8988T (cell line): ENCODE data around the gene TBCE.

ENCODE experiments used
- DNase-seq: peaks from one replicate; pipeline ENCODE4 v3.0.0; 2011

TBCE gene, protein sequence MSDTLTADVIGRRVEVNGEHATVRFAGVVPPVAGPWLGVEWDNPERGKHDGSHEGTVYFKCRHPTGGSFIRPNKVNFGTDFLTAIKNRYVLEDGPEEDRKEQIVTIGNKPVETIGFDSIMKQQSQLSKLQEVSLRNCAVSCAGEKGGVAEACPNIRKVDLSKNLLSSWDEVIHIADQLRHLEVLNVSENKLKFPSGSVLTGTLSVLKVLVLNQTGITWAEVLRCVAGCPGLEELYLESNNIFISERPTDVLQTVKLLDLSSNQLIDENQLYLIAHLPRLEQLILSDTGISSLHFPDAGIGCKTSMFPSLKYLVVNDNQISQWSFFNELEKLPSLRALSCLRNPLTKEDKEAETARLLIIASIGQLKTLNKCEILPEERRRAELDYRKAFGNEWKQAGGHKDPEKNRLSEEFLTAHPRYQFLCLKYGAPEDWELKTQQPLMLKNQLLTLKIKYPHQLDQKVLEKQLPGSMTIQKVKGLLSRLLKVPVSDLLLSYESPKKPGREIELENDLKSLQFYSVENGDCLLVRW

GRCh38 chr1:235367000-235367908, at the start of gene TBCE:
TBCE (plus strand) TSS chr1:235367427; CDS start chr1:235380050, 12,623 bp downstream.
- peak; percentile 71 for DNase-seq

- DNase-seq: no peak
Measured at GRCh38 chr1:235319255-235319654, 48.0 kb upstream of the TBCE start.

DNA sequence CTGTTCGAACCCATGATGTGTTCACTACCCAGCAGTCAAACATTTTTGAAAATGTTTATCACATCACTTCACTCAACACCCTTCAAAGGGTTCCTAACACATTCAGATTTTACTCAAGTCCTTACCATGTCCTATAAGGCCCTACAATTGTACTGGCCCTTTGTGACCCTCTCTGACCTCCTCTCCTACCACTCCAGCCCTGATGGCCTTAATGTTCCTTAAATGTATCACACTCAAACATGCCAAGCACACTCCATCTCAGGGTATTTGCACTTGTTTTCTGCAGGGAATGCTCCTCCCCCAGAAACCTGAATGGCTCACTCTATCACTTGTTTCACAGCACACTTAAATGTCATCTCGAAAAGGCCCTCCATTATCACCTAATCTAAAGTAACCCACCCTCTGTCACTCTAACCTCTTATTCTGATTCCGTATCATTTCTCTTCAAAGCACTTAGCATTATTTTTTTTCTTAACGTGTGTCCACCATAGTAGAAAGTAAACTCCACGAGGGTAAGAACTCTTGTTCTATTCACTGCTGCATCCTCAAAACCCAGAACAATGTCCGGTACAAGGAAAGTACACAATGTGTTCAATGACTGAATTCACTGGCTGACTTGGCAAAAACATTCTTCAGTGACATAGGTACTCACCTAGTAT, 46.6 kb upstream of the TBCE start:
- no peak for DNase-seq

DNA sequence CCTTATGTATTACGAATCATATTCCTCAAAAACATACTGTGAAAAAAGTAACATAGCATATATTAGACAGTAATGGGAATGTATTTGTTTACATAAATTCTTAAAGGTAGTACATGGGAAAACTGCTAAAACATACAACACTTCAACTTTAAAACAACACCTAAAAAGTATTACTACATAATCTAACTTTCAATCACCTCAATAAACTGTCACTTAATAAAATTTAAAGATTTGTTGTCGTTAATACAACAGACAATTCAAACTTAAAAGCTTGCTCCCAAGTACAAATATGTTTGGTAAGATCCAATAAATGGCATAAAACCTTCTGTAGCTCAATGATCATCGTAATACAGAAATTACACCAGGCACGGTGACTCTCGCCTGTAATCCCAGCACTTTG, 42.9 kb upstream of the TBCE start:
- DNase-seq: no peak

DNA sequence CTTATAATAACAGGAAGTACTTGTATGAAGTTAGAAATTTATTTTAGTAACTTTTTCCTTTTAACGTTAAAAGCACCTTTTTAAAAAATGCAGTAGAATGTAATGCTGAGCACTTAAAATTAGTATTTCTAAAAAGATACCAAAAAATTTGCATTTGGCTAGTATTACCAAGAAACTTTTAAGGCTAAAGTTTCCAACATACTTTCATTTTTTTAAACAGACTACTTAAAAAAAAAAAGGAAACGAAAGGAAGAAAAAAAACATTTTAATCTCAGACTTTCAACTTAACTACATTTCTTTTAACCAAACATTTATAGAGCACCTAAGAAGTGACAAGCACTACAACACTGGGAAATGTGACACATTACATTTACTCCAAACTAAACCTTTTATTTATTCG, 42.1 kb upstream of the TBCE start:
- no peak for DNase-seq

GRCh38 chr1:235325854-235326253, 41.4 kb upstream of the TBCE start:
- no peak for DNase-seq

DNA sequence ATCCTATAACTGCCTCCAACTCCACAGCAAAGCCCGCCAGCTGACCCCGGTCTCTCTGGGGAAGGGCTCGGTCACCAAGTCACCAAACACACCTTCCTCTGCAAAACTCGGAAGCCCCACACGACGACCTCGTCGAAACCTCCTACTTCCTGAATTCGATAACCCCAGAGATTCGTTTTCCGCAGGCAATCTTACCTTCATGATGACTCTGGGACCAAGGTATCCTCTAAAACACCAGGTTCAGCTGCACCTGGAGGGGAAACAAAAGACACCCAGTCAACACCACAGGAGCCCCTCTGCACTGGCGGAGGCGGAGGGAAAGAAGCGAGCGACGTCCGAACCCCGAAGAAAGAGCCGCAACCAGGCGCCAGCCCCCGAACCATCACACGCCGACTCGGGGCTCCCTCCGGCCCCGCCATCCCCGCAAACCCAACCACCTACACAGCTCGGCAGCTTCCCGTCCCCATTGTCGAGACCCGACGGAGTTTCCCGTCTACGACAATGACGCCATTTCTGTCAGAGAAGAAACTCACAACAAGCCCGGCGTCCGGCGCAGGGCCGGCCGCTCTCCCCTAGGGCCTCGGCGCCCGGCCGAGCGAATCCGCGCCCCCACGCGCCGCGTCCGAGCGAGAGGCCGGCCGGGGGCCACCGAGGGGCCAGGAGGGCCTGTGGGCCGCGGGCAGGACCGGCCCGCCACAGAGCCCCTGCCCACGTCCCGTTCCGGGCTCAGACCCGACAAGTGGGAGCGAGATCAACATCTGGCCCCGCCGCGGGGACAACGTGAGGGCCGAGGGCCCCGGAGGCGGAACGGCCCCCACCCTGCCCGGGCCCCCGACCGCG, 40.3 kb upstream of the TBCE start:
- no peak for DNase-seq

DNA sequence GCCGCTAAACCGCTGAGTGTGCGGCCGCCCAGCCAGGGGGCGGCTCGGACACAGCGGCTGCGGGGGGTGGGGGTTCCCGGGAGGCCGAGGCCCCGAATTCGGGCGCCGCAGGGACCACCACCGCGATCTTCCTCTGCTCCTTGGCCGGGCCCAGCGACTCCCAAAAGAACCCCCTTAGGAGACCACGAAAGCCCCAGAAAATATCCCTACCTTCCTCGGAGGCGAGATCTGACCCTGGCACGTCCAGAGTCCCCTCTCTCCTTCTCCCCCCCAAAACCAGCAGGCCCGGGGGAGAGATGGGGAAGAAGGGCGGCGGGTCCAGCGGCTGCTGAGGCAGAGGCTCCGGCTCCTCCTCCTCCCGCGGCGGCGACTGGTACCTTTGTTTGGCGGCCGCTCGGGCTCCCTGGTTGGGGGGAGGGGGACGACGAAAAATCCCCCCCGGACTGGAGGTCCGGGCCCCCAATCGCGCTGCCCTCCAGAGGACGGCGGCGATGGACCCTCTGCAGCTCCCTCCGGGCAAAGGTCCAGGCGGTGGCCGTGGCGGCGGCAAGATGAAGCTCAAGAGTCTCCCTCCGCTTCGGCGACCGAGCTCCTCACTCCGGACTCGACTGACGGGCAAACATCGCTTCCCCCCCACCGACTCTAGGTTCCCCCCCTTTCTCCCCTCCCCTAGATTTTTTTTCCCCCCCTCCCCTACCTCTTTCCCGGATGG, 39.5 kb upstream of the TBCE start, which contains the start of gene ARID4B:
TSS of gene ARID4B (minus strand) at position 621 of the 712 bp plus-strand sequence. CDS start 1,260 bp downstream, outside the sequence.
- DNase-seq: peak; percentile 80

GRCh38 chr1:235328271-235329138, 38.7 kb upstream of the TBCE start, which contains the start of gene GGPS1:
GGPS1 (plus strand) TSS chr1:235328570; CDS start chr1:235335265, 6,695 bp downstream.
- DNase-seq: peak; percentile 60

DNA sequence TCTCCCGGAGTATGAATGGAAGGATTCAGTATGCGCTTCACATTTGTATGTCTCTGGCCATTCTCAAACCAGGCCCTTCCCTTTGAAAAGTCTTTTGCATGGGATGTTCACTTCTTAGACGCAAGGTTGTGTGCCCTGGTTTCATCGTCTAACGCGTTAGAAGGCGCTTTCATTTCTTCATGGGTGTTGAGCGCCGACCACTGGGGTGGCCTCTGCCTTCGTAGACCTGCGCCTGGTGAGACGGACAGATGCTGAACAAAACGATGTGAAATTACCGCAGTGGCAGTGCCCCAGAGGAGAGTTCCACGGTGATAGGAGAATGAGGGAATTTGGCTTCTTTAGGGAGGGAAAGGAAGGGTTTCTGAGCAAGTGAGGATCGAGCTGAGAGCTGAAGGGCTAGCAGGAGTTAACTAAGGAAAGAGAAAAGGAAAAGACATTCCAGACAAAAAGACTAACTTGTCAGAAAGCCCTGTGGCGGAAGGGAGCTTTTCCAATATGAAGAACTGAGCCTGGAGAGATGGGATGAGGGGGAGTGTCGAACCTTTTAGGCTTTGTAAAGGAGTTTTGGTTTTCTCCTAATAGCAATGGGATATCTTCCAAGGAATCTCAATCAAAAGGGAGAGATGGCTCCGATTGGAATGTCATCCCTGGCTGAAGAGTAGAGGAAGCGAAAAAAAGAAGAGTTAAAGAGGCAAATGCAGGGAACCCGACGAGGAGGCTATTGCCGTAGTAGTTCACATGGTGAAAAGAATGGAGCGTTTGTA, 37.9 kb upstream of the TBCE start:
- DNase-seq: no peak

- no peak for DNase-seq
Measured at GRCh38 chr1:235330918-235331285, 36.3 kb upstream of the TBCE start.

GRCh38 chr1:235331401-235331800, 35.8 kb upstream of the TBCE start:
- DNase-seq: no peak

DNA sequence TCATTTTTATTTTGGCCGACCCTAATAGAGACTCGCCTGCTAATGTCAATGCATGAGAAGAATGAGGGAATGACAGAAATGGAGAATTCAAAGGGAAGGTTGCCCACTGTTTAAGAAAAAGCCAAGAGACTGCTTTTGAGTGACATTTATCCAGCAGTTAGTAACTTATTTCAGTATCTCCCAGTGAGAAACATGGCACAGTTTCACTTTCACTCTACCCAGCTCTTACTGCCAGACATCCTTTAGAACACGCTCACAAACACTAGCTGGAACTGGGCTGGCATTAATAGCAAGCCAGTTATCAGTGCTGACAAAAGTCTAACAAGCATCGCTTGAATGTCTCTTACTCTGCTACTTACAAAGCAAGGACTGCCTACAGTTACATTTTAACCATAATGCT, 30.3 kb upstream of the TBCE start:
- no peak for DNase-seq

DNA sequence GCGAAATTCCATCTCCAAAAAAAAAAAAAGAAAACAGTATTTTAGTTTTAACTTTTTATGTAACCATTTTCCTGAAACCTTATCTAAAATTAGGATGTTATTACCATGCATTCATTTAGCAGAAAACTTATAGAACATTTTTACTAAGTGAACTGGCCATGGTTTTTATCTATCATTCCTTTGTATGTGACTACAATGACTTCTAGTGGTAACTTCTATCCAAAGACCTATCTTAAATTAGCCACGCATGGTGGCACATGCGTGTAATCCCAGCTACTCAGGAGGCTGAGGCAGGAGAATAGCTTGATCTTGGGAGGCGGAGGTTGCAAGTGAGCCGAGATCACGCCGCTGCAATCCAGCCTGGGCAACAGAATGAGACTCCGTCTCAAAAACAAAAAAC, 27.5 kb upstream of the TBCE start:
- no peak for DNase-seq

DNA sequence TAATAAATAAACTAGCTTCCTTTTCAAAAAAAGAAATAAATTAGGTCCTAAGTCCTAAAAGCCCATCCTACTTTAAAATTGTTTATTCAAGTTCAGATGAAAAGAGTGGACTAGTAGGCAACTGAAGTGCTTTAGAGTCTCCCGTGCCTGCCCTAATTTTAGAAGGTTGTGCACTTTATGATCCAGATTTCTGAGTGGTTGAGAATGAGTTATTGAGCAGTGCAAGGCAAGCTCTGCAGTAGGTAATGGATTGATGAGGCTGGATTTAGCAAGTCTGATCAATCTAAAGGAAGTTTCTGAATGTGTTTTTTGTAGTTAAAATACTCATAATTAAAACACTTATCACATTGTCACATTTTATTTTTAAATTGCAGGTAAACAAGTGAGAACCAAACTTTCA, 25.9 kb upstream of the TBCE start:
- no peak for DNase-seq

GRCh38 chr1:235342039-235342438, 25.2 kb upstream of the TBCE start:
- no peak for DNase-seq

GRCh38 chr1:235342471-235342870, 24.8 kb upstream of the TBCE start:
- no peak for DNase-seq

GRCh38 chr1:235343726-235344125, 23.5 kb upstream of the TBCE start:
- no peak for DNase-seq

- no peak for DNase-seq
Measured at GRCh38 chr1:235351441-235351840, 15.8 kb upstream of the TBCE start.
